Activated naive CD4-positive, alpha-beta T cell (primary cell): ENCODE data around the gene GDPGP1.
"Not testable (repeated sequence)": the region's sequence is repeated elsewhere in the genome, so short reads cannot be mapped to it uniquely, and the experiment has no call there.

Experiments
- DNase-seq, 4 experiments: peaks; one replicate each; lab custom pipeline; 2025; lab: John Stamatoyannopoulos, UW

GDPGP1 gene

GRCh38 chr15:90261811-90262210 lies 27.8 kb downstream of the GDPGP1 start:
- DNase-seq, result no peak

GRCh38 chr15:90262426-90262825 lies 28.4 kb downstream of the GDPGP1 start:
- DNase-seq, result no peak

GRCh38 chr15:90264671-90265070 lies 30.7 kb downstream of the GDPGP1 start:
- no peak for DNase-seq

- peak; percentile 69 to 87 (median 78) for DNase-seq
Observed at GRCh38 chr15:90265271-90266060, 31.5 kb downstream of the GDPGP1 start, which contains the start of gene NGRN. Gene NGRN (plus strand): TSS chr15:90265672. CDS start chr15:90265713, 41 bp downstream.

GRCh38 chr15:90266061-90266431 lies 32.0 kb downstream of the GDPGP1 start:
- DNase-seq, result peak in 3 of 4 experiments; percentile 11 to 44 (median 40)

- no peak for DNase-seq
Observed at GRCh38 chr15:90266485-90266884, 32.5 kb downstream of the GDPGP1 start.

GRCh38 chr15:90268415-90268814 lies 34.4 kb downstream of the GDPGP1 start:
- DNase-seq, result no peak

- no peak for DNase-seq
Observed at GRCh38 chr15:90270502-90271150, 36.6 kb downstream of the GDPGP1 start.

GRCh38 chr15:90271459-90272166 lies 37.6 kb downstream of the GDPGP1 start:
- no peak for DNase-seq

- DNase-seq, result not testable (repeated sequence)
Observed at GRCh38 chr15:90278467-90278866, 44.5 kb downstream of the GDPGP1 start.

GRCh38 chr15:90280743-90281142 lies 46.7 kb downstream of the GDPGP1 start:
- DNase-seq, result not testable (repeated sequence)

- DNase-seq, result not testable (repeated sequence)
Observed at GRCh38 chr15:90281637-90282036, 47.6 kb downstream of the GDPGP1 start.

- peak in 1 of 4 experiments; percentile 19 for DNase-seq
Observed at GRCh38 chr15:90286678-90287077, 52.7 kb downstream of the GDPGP1 start.

GRCh38 chr15:90287101-90287500 lies 53.1 kb downstream of the GDPGP1 start:
- DNase-seq, result no peak

GRCh38 chr15:90287946-90288345 lies 53.9 kb downstream of the GDPGP1 start:
- DNase-seq, result no peak

GRCh38 chr15:90291679-90292356 lies 57.8 kb downstream of the GDPGP1 start:
- no peak for DNase-seq

GRCh38 chr15:90293040-90293810 lies 59.2 kb downstream of the GDPGP1 start:
- peak; percentile 29 to 57 (median 41) for DNase-seq

- no peak for DNase-seq
Observed at GRCh38 chr15:90294159-90294558, 60.1 kb downstream of the GDPGP1 start.

GRCh38 chr15:90294601-90295269 lies 60.7 kb downstream of the GDPGP1 start:
- no peak for DNase-seq

GRCh38 chr15:90295270-90295648 lies 61.2 kb downstream of the GDPGP1 start:
- DNase-seq, result no peak
